Prostate gland (tissue), 2 donors: ENCODE data around the gene ACADL. TPM values are rescaled to one million over a fixed set of nuclear protein-coding genes. Genes with fewer than 3 reads are reported as not detected.

Experiments used
- DNase-seq: peaks from one replicate; pipeline ENCODE4 v3.0.0-alpha.2; 2019; ENCODE audit warnings: low spot score
- H3K27ac ChIP-seq, 2 donors: fragments of 200-600 bp; sonication (generic); 2 replicates each; pipeline ENCODE4 v1.5.1; 2017 to 2019
- H3K27me3 ChIP-seq: fragments of 200-600 bp; sonication (generic); replicated peaks from 2 replicates; pipeline ENCODE4 v1.5.1; 2019; ENCODE audit not compliant: insufficient read depth
- H3K36me3 ChIP-seq, 2 donors: fragments of 200-600 bp; sonication (generic); 1 replicate in 1 of 2; 2 replicates in 1 of 2; pipeline versions ENCODE4 v1.5.1 to v1.8.1; 2017 to 2019
- H3K4me1 ChIP-seq: fragments of 200-600 bp; sonication (generic); replicated peaks from 2 replicates; pipeline ENCODE4 v1.5.1; 2019
- H3K4me3 ChIP-seq, 2 donors: fragments of 200-600 bp; sonication (generic); 2 replicates each; pipeline ENCODE4 v1.5.1; 2017 to 2019
- H3K9me3 ChIP-seq: fragments of 200-600 bp; sonication (generic); 2 replicates; pipeline ENCODE4 v1.5.1; 2017
- CTCF ChIP-seq, 4 experiments: fragments of 200-600 bp in 2 of 4; fragments of 450-650 bp in 2 of 4; sonication (generic) in 2 of 4; IDR thresholded peaks; 1 replicate in 3 of 4; 2 replicates in 1 of 4; pipeline ENCODE4 v1.5.1; 2016 to 2019; ENCODE audit warnings: antibody characterized with exemption in 4 of 4, mild to moderate bottlenecking in 2 of 4, moderate library complexity in 2 of 4
- POLR2A ChIP-seq: fragments of 450-650 bp; IDR thresholded peaks from one replicate; pipeline ENCODE4 v1.6.1; 2016; ENCODE audit warnings: antibody characterized with exemption, mild to moderate bottlenecking
- POLR2AphosphoS5 ChIP-seq: sonication (generic); formaldehyde crosslinking; IDR thresholded peaks from one replicate; pipeline ENCODE4 v1.6.1; 2017; ENCODE audit warnings: antibody characterized with exemption
- WGBS: methylation state at CpG from one replicate; pipeline ENCODE4 v1.1.5; 2018; 5-methylcytosine and 5-hydroxymethylcytosine counted together
- intact Hi-C: fragments of 100-400 bp; cut with DNase I; formaldehyde crosslinking; loops from one replicate; pipeline ENCODE4 v1.14.2; 2022
- small RNA-seq, 2 donors: library from RNA; depleted of rRNA; stranded (forward); fragments of <200 nt; gene quantifications; one replicate each; pipeline ENCODE3, GENCODE V24; 2016
- total RNA-seq, 2 donors: library from RNA; depleted of rRNA; stranded (reverse); fragments of >200 nt; gene quantifications; one replicate each; pipeline ENCODE4 v1.1.0, GENCODE V29; 2016

Gene ACADL
- total RNA-seq, 2 donors from 2014 or later, result 12.3 to 54.0 TPM

- Histone ChIP-seq H3K4me3 (no peak overlapping the region), H3K9me3 (no peaks in the 10 kb centered on the region), H3K27me3 (no peaks in the 10 kb centered on the region), H3K4me1 (peaks cover 3% of the 10 kb centered on the region), H3K27ac (no peak overlapping the region), H3K36me3 (no peaks in the 10 kb centered on the region)
- WGBS, result 86% methylated on average over 2 of the region's 2 CpGs
- TF ChIP-seq POLR2AphosphoS5, result no peak
- TF ChIP-seq POLR2A, result no peak
- TF ChIP-seq CTCF (IDR thresholded peaks at IDR 0.05), result no peak
- intact Hi-C loops, result no loop called here
- DNase-seq, result no peak
Observed at GRCh38 chr2:210158236-210158635, 67.0 kb downstream of the ACADL start.

GRCh38 chr2:210157526-210157925 is 67.7 kb downstream of the ACADL start:
- Histone ChIP-seq H3K4me1 (no peaks in the 10 kb centered on the region), H3K27me3 (no peaks in the 10 kb centered on the region), H3K4me3 (no peak overlapping the region), H3K27ac (no peak overlapping the region), H3K9me3 (no peaks in the 10 kb centered on the region), H3K36me3 (no peaks in the 10 kb centered on the region)
- no peak for TF ChIP-seq CTCF (IDR thresholded peaks at IDR 0.05)
- TF ChIP-seq POLR2A, result no peak
- no peak for TF ChIP-seq POLR2AphosphoS5
- WGBS, result 85% methylated on average over 3 of the region's 3 CpGs
- intact Hi-C loops, result no loop called here
- DNase-seq, result no peak

GRCh38 chr2:210147614-210148013 is 77.6 kb downstream of the ACADL start:
- Histone ChIP-seq H3K27ac (no peak overlapping the region), H3K36me3 (no peaks in the 10 kb centered on the region), H3K4me1 (no peaks in the 10 kb centered on the region), H3K9me3 (no peaks in the 10 kb centered on the region), H3K4me3 (no peak overlapping the region), H3K27me3 (no peaks in the 10 kb centered on the region)
- intact Hi-C loops, result no loop called here
- no peak for DNase-seq
- TF ChIP-seq POLR2A (no peak), POLR2AphosphoS5 (no peak), CTCF (IDR thresholded peaks at IDR 0.05) (no peak)

Small RNAs within 50 kb of the gene (small RNA-seq; reads per million reads assigned to genes)
- 0 reads per million in 2 donors for gene RF00019

Other genes with a start within 250 kb of the ACADL start
- gene RPE, start 222.8 kb downstream of the ACADL start, total RNA-seq, result 10 to 100 TPM; 44.1 to 60.1 TPM
- 10 to 100 TPM; 36.1 to 40.3 TPM for gene KANSL1L, start 54.0 kb downstream of the ACADL start, total RNA-seq
- gene MYL1, start 89.7 kb upstream of the ACADL start, total RNA-seq, result 10 to 100 TPM in 1 of 2 donors, not detected in 1; 21.9 TPM